GM18498 (cell line): ENCODE measurements around the gene NIP7.

Experiments
- ATAC-seq: cut with Tn5 transposase; IDR thresholded peaks from one replicate; pipeline ENCODE4 v1.9.1; 2021; ENCODE audit warnings: mild to moderate bottlenecking, moderate library complexity; ENCODE audit not compliant: unreplicated experiment

NIP7 gene

DNA sequence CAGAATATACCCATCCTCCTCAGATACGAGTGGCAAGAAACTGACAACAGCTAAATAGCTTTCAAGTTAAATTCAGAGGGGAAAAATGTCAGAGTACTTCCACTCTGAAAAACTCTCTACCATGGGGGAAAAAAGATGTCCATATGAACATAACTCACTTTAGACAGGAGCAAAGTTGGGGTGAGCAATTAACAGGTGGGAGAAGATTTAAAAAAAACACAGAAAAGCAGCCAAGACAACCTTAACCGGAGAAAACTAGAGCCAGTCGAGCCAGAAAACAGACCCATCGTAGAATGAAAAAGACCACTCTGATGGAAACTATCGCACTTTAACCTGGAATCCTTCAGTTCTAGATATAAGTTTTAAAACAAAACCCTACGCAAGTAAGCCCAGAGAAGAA is 45.4 kb downstream of the NIP7 start:
- no peak for ATAC-seq

DNA sequence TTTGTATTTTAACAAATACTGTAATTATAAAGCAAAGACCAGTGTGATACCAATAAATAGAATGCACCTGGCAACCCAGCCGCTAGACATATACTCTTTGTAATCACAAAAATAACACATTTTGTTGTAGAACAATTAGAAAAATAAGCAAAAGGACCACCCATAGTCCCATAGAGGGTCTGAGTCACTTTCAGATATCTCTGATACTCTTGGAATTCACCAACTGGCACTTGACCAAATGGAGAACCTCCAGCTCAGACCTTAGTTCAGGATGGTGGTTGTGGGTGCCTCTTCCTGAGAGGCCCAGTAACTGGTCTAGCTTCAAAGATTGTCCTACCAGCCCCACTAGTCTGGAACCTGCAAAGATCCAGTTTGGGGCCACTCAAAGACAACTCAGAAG is 47.0 kb downstream of the NIP7 start:
- ATAC-seq = no peak
